ENCODE data around the gene SLC9A9. TPM values are rescaled to one million over a fixed set of nuclear protein-coding genes. Genes with fewer than 3 reads are reported as not detected.

Gene SLC9A9
- total and polyA plus RNA-seq, 9 of the 15 experiments (the other 6 are each of a cell fraction or from before 2014, with no cell fraction given), result 0.03 to 0.13 TPM; not detected in 7

DNA sequence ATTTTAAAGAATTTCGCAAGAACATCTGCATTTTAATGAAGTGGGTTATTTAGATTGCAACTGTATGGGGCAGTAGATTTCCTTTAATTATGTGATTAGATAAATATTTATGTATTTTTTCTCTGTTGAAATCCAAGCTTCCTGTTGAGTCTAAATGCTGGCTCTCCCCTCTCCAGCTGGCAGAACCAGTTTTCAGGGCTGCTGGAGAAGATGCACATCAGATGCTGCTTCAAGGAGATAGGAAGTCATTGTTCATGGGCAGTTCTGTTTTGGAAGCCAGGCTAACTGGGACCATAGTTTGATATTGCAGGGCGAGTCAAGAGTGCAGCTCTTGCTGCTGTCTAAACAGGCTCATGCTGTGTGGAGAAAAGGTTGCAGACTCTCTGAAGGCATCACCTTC, 97.4 kb downstream of the SLC9A9 start:
- Histone ChIP-seq H3K79me2 (ENCODE audit: control insufficient read depth, insufficient read depth, low read length) (no peaks in the 10 kb centered on the region), H3K9me1 (ENCODE audit: control insufficient read depth, insufficient read depth, low read length) (no peaks in the 10 kb centered on the region), H3K27ac (ENCODE audit: extremely low read depth, low read depth, low read length) (no peak overlapping the region), H3K4me2 (ENCODE audit: insufficient read depth, low read length) (no peak overlapping the region), H3K36me3 (ENCODE audit: control insufficient read depth, insufficient read depth, low read length) (no peaks in the 10 kb centered on the region), H3K9ac (ENCODE audit: insufficient read depth in 1 of 2, low read depth in 2 of 2, low read length in 2 of 2) (no peak overlapping the region), H3K9me3 (replicated peaks; ENCODE audit: control insufficient read depth, insufficient read depth, low read depth, low read length) (no peaks in the 10 kb centered on the region), H2AFZ (ENCODE audit: low read depth, low read length) (no peak overlapping the region), H3K27me3 (ENCODE audit: control insufficient read depth in 2 of 2, insufficient read depth in 2 of 2, low read length in 2 of 2) (peaks cover 2 to 24% of the 10 kb centered on the region in 2 experiments; a peak in 3 of 5 replicates), H4K20me1 (replicated peaks; ENCODE audit: control insufficient read depth, insufficient read depth, low read length) (no peaks in the 10 kb centered on the region), H3K4me1 (replicated peaks in 1 of 2; ENCODE audit: control insufficient read depth in 2 of 2, insufficient read depth in 2 of 2, low read length in 2 of 2) (no peaks in the 10 kb centered on the region), H3K4me3 (no peak overlapping the region)
- ChIA-PET POLR2A (interaction anchor here (0.5 kb wide), 1 partner anchor 668 kb away, joined by 3 read pairs; no protein-coding TSS in a partner anchor), CTCF (ENCODE audit: low intra/inter-chr PET ratio) (no interaction called here)
- FAIRE-seq, result no peak
- BruUV-seq (replicated peaks), result no TSS peak
- in situ Hi-C loops (cut with MboI), result no loop called here
- WGBS (ENCODE audit: insufficient coverage, low coverage, missing lambda C conversion rate), result 0% methylated on average over 2 of the region's 2 CpGs
- DNase-seq (ENCODE audit: extremely low read depth in 1 of 4, low spot score in 3 of 4), result no peak
- intact Hi-C loops (cut with micrococcal nuclease), result no loop called here
- TF ChIP-seq ZNF507 (tag; conservative IDR thresholded peaks at IDR 0.05) (no peak), ZNF311 (CRISPR knock-in tag; IDR thresholded peaks at IDR 0.05) (no peak), MAFK (IDR thresholded peaks at IDR 0.05; ENCODE audit: low read length) (no peak), SRSF7 (optimal IDR thresholded peaks at IDR 0.05; ENCODE audit: low read depth, low read length) (no peak), ZFP1 (CRISPR knock-in tag; IDR thresholded peaks at IDR 0.05) (no peak), POLR2A (conservative IDR thresholded peaks at IDR 0.05) (no peak), PTBP1 (IDR thresholded peaks at IDR 0.05; ENCODE audit: low read depth, low read length) (no peak), KLF13 (tag; IDR thresholded peaks at IDR 0.05; ENCODE audit: borderline replicate concordance, low read depth) (no peak), CHD2 (IDR thresholded peaks at IDR 0.05; ENCODE audit: low read depth, low read length) (no peak), PML (IDR thresholded peaks at IDR 0.05; ENCODE audit: low read length) (no peak), ZNF134 (CRISPR knock-in tag; conservative IDR thresholded peaks at IDR 0.05) (no peak), HDAC6 (IDR thresholded peaks at IDR 0.05; ENCODE audit: low read depth, low read length) (no peak), NRF1 (conservative IDR thresholded peaks at IDR 0.05 in 1 of 2, IDR thresholded peaks at IDR 0.05 in 1 of 2) (no peak), KLF6 (CRISPR knock-in tag; IDR thresholded peaks at IDR 0.05; ENCODE audit: borderline replicate concordance) (no peak), SP2 (IDR thresholded peaks at IDR 0.05; ENCODE audit: extremely low read depth, low read depth, low read length, poor library complexity, severe bottlenecking) (no peak), SUPT5H (IDR thresholded peaks at IDR 0.05) (no peak)
- TF ChIP-seq, protein P1, sequence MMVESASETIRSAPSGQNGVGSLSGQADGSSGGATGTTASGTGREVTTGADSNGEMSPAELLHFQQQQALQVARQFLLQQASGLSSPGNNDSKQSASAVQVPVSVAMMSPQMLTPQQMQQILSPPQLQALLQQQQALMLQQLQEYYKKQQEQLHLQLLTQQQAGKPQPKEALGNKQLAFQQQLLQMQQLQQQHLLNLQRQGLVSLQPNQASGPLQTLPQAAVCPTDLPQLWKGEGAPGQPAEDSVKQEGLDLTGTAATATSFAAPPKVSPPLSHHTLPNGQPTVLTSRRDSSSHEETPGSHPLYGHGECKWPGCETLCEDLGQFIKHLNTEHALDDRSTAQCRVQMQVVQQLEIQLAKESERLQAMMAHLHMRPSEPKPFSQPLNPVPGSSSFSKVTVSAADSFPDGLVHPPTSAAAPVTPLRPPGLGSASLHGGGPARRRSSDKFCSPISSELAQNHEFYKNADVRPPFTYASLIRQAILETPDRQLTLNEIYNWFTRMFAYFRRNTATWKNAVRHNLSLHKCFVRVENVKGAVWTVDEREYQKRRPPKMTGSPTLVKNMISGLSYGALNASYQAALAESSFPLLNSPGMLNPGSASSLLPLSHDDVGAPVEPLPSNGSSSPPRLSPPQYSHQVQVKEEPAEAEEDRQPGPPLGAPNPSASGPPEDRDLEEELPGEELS (CRISPR knock-in tag; IDR thresholded peaks at IDR 0.05; ENCODE audit: borderline replicate concordance), result no peak
- TF ChIP-seq, protein P2, sequence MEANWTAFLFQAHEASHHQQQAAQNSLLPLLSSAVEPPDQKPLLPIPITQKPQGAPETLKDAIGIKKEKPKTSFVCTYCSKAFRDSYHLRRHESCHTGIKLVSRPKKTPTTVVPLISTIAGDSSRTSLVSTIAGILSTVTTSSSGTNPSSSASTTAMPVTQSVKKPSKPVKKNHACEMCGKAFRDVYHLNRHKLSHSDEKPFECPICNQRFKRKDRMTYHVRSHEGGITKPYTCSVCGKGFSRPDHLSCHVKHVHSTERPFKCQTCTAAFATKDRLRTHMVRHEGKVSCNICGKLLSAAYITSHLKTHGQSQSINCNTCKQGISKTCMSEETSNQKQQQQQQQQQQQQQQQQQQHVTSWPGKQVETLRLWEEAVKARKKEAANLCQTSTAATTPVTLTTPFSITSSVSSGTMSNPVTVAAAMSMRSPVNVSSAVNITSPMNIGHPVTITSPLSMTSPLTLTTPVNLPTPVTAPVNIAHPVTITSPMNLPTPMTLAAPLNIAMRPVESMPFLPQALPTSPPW (CRISPR knock-in tag; IDR thresholded peaks at IDR 0.05), result no peak
- ATAC-seq, result no peak
